OCI-M1 (cell line): Measurements from ENCODE around the gene TSPAN2.
A peak's percentile ranks its signal among the peaks of the same experiment; 100 is the strongest.

Experiments
- DNase-seq: peaks from one replicate; lab custom pipeline; 2025; lab: John Stamatoyannopoulos, UW

Gene TSPAN2

GRCh38 chr1:115089420-115090185 is at the start of gene TSPAN2:
TSS of gene TSPAN2 (minus strand) at chr1:115089503. CDS start at chr1:115089432, 71 bp downstream.
- DNase-seq = no peak

GRCh38 chr1:115138973-115139372 is 49.7 kb upstream of the TSPAN2 start:
- peak; percentile 87 for DNase-seq

GRCh38 chr1:115138271-115138670 is 49.0 kb upstream of the TSPAN2 start:
- DNase-seq = no peak

DNA sequence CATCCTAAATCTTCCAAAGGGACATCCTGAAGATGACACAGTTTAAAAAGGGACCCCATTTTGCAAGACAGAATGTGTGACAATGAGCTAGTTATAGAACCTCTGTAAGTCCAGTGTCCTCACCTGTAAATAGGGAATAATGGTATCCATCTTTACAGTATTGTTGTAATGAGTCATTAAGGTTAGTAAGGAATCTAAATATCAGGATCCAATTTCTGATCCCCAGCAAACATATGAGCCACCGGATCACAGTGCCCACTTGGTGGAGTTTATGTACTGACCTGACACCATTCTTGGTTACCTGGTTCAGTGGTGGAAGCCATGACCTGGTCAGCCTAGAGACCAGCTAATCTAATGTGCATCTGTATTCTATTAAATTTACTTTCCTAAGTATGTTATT is 47.9 kb upstream of the TSPAN2 start:
- DNase-seq = no peak

DNA sequence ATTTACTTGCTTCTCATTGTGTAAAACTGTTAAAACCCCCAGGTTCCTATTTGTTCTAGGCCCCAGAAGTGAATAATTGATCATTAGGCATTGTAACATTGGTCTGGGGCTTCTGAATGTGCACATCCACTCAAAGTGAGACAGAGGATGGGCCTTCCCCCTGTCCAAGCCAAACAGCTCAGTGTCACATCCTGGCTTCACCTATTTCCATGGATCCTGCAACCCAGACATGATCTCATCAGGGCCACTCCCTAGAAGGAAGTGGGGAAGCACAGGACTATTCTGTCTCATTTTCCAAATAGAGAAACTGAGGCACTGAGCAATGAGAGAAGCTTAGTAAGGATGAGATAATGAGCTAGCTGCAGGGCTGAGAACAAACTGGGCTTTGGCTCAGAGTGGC is 47.4 kb upstream of the TSPAN2 start:
- DNase-seq = no peak

- no peak for DNase-seq
Measured at GRCh38 chr1:115136106-115136505, 46.8 kb upstream of the TSPAN2 start.

GRCh38 chr1:115135681-115136080 is 46.4 kb upstream of the TSPAN2 start:
- no peak for DNase-seq

GRCh38 chr1:115134850-115135480 is 45.7 kb upstream of the TSPAN2 start:
- no peak for DNase-seq

- DNase-seq = no peak
Measured at GRCh38 chr1:115134231-115134630, 44.9 kb upstream of the TSPAN2 start.

DNA sequence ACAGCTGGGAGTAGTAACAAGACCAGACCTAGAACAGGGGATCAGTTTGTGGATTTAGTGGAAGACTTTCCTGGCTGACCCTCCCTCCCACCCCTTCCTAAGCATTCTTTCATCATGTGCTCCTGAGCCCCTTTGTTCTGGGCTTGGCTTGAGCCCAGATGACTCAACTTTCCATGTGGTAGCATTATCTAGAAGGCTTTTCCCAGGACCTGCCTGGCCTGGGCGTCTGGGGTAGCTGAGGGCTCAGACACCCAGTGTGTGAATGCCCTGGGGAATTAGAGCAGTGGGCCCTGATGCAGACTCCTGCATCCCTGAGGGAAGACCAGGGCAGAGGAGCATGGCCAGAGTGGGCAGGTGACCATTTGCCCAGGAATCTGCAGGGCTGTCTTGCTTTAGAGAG is 44.1 kb upstream of the TSPAN2 start:
- no peak for DNase-seq

- no peak for DNase-seq
Measured at GRCh38 chr1:115130786-115131185, 41.5 kb upstream of the TSPAN2 start.

DNA sequence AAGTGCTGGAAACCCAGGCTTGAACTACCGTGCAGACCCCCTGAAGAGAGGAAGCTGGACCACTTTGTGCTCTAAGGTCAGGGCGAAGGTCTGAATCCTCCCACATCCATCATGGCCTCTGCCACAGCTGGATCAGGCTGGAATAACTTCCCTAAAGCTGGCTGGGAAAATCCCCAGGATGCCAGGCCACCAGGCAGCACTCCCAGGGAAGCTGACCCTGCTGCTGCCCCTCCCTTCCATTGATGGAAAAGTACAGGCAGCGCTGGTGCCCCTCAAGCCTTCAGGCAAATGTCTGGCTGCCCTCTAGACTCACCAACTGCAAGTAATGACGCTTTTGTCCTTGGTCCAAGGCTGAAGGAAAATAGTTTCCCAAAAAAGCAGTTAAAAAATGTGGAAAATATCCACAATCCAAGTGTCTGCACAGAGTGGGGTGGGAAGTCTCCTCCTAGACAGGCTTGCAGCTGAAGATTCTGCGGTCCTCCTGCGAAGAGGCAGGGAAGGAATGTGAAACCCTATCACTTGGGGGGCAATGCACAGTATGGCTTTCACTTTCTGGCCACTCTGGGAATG is 39.9 kb upstream of the TSPAN2 start:
- no peak for DNase-seq

GRCh38 chr1:115127539-115127938 is 38.2 kb upstream of the TSPAN2 start:
- no peak for DNase-seq

DNA sequence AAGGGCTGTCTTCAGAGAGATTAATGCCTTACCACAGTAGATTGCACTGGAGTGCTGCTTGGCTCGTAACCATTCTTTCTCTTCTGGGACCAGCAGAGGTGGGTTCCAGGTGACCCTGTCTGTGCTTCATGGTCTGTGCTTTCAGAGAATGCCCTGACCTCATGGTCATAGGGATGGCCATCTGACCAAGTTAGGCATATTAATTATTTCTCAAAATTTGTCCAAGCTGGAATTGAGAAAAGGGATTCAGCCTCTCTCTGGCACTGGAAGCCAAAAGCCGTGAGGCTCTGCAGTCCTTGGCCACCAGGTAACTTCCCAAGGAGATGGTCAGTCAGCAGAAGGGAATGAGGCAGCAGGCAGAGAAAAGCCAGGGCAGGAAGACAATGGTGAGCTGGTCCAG is 37.2 kb upstream of the TSPAN2 start:
- DNase-seq = no peak

DNA sequence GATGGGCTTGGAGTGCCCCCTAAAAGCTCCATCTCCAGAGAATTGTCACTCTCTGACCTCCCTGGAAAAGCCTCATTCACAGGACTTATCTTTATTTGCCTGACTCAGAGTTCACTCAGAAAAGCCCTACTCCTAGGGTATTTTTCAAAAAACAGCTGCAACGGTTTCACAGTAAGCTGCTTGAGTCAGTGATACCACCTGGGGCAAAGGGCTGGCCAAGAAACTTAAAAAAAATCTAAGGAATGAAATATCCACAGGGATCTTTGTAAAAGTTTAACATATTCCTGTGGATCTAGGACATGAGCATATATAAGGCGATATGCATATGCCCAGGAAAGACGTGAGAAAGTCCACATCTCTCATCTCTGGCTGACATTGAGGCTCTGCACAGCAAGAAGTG is 33.8 kb upstream of the TSPAN2 start:
- no peak for DNase-seq

DNA sequence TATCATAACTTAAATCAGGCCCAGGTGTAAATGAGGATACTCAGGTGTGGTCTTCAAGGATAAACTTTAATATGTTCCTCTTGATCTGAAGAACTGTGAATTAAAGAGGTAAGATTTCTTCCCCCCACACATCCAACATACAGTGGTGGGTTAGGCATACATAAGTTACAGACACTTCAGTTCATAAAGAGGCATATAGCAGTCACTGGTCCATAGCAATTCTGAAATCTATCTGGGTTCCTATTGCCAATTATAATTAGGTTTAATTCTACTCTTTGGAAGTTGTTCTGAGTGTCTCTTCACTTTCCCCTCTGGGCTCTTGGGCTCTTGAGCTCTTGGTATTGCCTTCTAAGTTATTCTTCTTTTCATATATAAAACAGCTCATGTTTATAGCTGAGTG is 32.5 kb upstream of the TSPAN2 start:
- no peak for DNase-seq

GRCh38 chr1:115120296-115120695 is 31.0 kb upstream of the TSPAN2 start:
- no peak for DNase-seq

DNA sequence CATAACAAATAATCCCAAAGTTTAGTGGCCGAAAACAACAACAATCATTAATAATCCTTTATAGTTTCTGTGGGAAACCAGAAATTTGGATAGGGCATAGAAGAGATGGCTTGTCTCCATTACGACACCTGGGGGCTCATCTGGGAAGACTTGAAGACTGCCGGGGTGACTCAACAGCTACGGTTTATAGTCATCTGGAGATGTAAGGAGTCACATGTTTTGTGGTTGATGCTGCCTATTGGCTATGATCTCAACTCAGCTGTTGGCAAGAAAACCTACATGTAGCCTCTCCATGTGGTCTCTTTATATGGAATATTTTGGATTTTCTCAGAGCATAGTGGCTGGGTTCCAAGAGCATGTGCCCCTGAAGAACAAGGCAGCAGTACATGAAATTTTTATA is 29.3 kb upstream of the TSPAN2 start:
- DNase-seq = no peak

- DNase-seq = no peak
Measured at GRCh38 chr1:115118086-115118485, 28.8 kb upstream of the TSPAN2 start.

- no peak for DNase-seq
Measured at GRCh38 chr1:115117298-115117697, 28.0 kb upstream of the TSPAN2 start.

DNA sequence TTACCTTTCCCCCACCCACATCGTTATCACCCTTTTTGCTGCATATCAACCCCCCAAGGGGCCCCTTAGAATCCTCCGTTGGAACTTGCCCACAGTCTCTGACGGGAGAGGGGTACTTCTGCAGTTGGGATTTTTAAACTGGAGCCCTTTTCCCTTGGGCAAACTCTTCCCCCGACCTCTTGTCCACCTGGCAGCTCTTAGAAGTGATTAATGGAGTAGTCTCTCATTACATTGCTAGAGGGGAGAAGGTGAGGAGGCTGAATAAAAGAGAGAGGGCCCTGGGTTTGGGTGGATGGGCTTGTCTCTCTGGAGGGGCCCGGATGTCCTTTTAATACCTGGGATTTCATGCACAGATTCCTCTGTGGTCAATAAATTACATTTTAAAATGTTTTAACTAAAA is 27.2 kb upstream of the TSPAN2 start:
- DNase-seq = no peak

DNA sequence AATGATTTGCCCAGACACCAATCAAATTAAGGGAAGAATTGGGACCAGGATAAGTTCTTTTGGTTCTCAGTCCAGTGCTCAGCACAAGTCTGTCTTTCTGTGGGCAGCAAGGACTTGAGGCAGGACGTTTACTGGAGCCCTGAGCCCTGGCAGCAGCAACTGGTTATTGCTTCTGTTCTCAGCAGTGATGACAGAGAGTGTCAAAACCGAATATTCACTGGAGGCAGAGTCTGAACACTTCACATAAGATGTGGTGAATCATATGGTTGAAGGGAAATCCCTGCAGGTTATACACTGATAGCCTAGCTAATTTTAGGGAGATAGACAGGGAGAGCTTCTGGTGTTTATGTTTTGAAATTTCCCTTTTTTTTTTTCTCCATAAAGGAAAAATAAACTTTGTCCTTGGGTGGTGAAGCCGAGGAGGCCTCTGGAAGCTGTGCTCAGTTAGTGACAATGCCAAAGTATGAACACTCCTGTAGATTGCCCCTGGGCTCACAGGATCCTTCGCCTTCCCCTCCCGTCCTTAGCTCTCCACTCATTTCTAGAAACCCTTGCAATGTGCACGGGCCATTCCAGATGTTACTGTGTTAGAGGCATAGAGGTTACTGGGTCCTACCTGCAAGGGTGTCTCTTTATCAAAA is 26.3 kb upstream of the TSPAN2 start:
- DNase-seq = no peak

DNA sequence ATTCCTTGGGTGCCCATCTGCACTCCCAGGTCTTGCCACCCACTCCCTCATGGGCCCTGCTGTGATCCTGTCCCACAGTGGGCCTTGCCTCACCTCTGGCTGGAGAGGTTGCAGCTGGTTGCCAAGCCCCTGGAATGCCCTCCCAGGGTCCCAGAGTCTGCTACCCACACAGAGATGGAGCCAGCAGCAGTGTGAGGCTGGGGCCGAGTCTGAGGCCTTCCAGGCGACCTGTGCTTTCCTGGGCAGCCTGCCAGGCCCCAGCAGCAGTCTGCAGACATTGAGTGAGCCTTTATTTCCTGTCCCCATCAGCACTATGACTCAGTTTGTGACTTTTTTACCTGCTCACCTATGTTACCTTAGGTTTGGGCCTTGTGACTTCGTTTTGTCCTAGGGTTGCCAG is 25.0 kb upstream of the TSPAN2 start:
- no peak for DNase-seq
